ENCODE measurements around the gene LIMCH1. TPM values are rescaled to one million over a fixed set of nuclear protein-coding genes. Genes with fewer than 3 reads are reported as not detected.
"Not testable (repeated sequence)": the region's sequence is repeated elsewhere in the genome, so short reads cannot be mapped to it uniquely, and the experiment has no call there.

The LIMCH1 gene
- polyA plus RNA-seq, 1 donor: 121 TPM

GRCh38 chr4:41723286-41723685, 185.3 kb downstream of the LIMCH1 start:
- DNase-seq: no peak

GRCh38 chr4:41725254-41725653, 187.3 kb downstream of the LIMCH1 start:
- no peak for DNase-seq

- DNase-seq: no peak
Observed at GRCh38 chr4:41727861-41728572, 190.1 kb downstream of the LIMCH1 start.

GRCh38 chr4:41728573-41728913, 190.6 kb downstream of the LIMCH1 start:
- DNase-seq: no peak

- DNase-seq: no peak
Observed at GRCh38 chr4:41731569-41732126, 193.7 kb downstream of the LIMCH1 start.

GRCh38 chr4:41734371-41734770, 196.4 kb downstream of the LIMCH1 start:
- no peak for DNase-seq

GRCh38 chr4:41737491-41737890, 199.5 kb downstream of the LIMCH1 start:
- not testable (repeated sequence) for DNase-seq

- no peak for DNase-seq
Observed at GRCh38 chr4:41741354-41741753, 203.4 kb downstream of the LIMCH1 start.

GRCh38 chr4:41744572-41745291, 206.8 kb downstream of the LIMCH1 start:
- DNase-seq: no peak

GRCh38 chr4:41745292-41746024, 207.5 kb downstream of the LIMCH1 start:
- DNase-seq: no peak

GRCh38 chr4:41746025-41746439, 208.1 kb downstream of the LIMCH1 start:
- DNase-seq: no peak

- no peak for DNase-seq
Observed at GRCh38 chr4:41746440-41747229, 208.7 kb downstream of the LIMCH1 start.

GRCh38 chr4:41747230-41748055, 209.5 kb downstream of the LIMCH1 start:
- no peak for DNase-seq

- no peak for DNase-seq
Observed at GRCh38 chr4:41748074-41748570, 210.2 kb downstream of the LIMCH1 start.

- no peak for DNase-seq
Observed at GRCh38 chr4:41748571-41749475, 210.9 kb downstream of the LIMCH1 start, which contains the start of gene PHOX2B. TSS of gene PHOX2B (minus strand) at chr4:41748725. CDS start at chr4:41748610, 115 bp downstream.

- DNase-seq: no peak
Observed at GRCh38 chr4:41749631-41750039, 211.7 kb downstream of the LIMCH1 start.
